Mesothelial cell of epicardium (in vitro differentiated cells): ENCODE measurements around the gene ATXN10. TPM values are rescaled to one million over a fixed set of nuclear protein-coding genes. Genes with fewer than 3 reads are reported as not detected.

Source experiments
- DNase-seq, 2 experiments: peaks; one replicate each; pipeline ENCODE4 v3.0.0; 2021; ENCODE audit warnings: low spot score in 2 of 2; ENCODE audit not compliant: unreplicated experiment in 2 of 2
- H3K27ac Mint-ChIP-seq: 2 replicates; pipeline ENCODE4 v1.8.0; 2021; ENCODE audit warnings: mixed read lengths
- H3K27me3 Mint-ChIP-seq: 2 replicates; pipeline ENCODE4 v1.8.0; 2021; ENCODE audit warnings: low read depth, mixed read lengths
- H3K36me3 Mint-ChIP-seq: 2 replicates; pipeline ENCODE4 v1.8.0; 2021; ENCODE audit warnings: mixed read lengths
- H3K4me1 Mint-ChIP-seq: 2 replicates; pipeline ENCODE4 v1.8.0; 2021; ENCODE audit warnings: mixed read lengths
- H3K4me3 Mint-ChIP-seq: 2 replicates; pipeline ENCODE4 v1.8.0; 2021; ENCODE audit warnings: mild to moderate bottlenecking, moderate library complexity, mixed read lengths
- H3K9me3 Mint-ChIP-seq: 2 replicates; pipeline ENCODE4 v1.8.0; 2021; ENCODE audit warnings: mixed read lengths
- CTCF ChIP-seq: fragments of 200-600 bp; sonication (generic); IDR thresholded peaks from one replicate; pipeline ENCODE4 v1.5.0; 2021; ENCODE audit warnings: antibody characterized with exemption; ENCODE audit not compliant: unreplicated experiment
- total RNA-seq: library from RNA; stranded (reverse); gene quantifications from 3 replicates; pipeline ENCODE4 v1.2.1, GENCODE V29; 2021

ATXN10 gene
- total RNA-seq, 1 donor from 2014 or later, result 237 TPM

GRCh38 chr22:45720839-45721378, 49.3 kb downstream of the ATXN10 start:
- no peaks in the 10 kb centered on the region for H3K27me3 Mint-ChIP-seq
- no peak overlapping the region for H3K27ac Mint-ChIP-seq
- TF ChIP-seq CTCF, result no peak
- peaks cover 6% of the 10 kb centered on the region for H3K4me1 Mint-ChIP-seq
- peaks cover 32% of the 10 kb centered on the region for H3K36me3 Mint-ChIP-seq
- no peak overlapping the region for H3K4me3 Mint-ChIP-seq
- H3K9me3 Mint-ChIP-seq, result no peaks in the 10 kb centered on the region
- no peak for DNase-seq

- no peaks in the 10 kb centered on the region for H3K27me3 Mint-ChIP-seq
- H3K36me3 Mint-ChIP-seq, result peaks cover 41% of the 10 kb centered on the region
- DNase-seq, result no peak
- no peak overlapping the region for H3K27ac Mint-ChIP-seq
- no peaks in the 10 kb centered on the region for H3K9me3 Mint-ChIP-seq
- H3K4me3 Mint-ChIP-seq, result no peak overlapping the region
- H3K4me1 Mint-ChIP-seq, result peaks cover 6% of the 10 kb centered on the region
- no peak for TF ChIP-seq CTCF
These were observed 50.4 kb downstream of the ATXN10 start for GRCh38 chr22:45722006-45722405.

- Mint-ChIP-seq H3K4me1 (no peaks in the 10 kb centered on the region), H3K27me3 (no peaks in the 10 kb centered on the region), H3K4me3 (no peak overlapping the region), H3K9me3 (no peaks in the 10 kb centered on the region), H3K36me3 (peaks cover 35% of the 10 kb centered on the region), H3K27ac (no peak overlapping the region)
- no peak for TF ChIP-seq CTCF
- no peak for DNase-seq
These were observed 54.4 kb downstream of the ATXN10 start for GRCh38 chr22:45726081-45726480.

GRCh38 chr22:45731041-45731797, 59.6 kb downstream of the ATXN10 start:
- Mint-ChIP-seq H3K4me1 (peaks cover 7% of the 10 kb centered on the region), H3K4me3 (no peak overlapping the region), H3K9me3 (no peaks in the 10 kb centered on the region), H3K27me3 (no peaks in the 10 kb centered on the region), H3K36me3 (peaks cover 17% of the 10 kb centered on the region), H3K27ac (peak overlapping the region; percentile 89)
- DNase-seq, result no peak
- no peak for TF ChIP-seq CTCF

GRCh38 chr22:45731798-45732495, 60.3 kb downstream of the ATXN10 start:
- H3K27me3 Mint-ChIP-seq, result no peaks in the 10 kb centered on the region
- H3K4me1 Mint-ChIP-seq, result peaks cover 7% of the 10 kb centered on the region
- no peak for TF ChIP-seq CTCF
- no peaks in the 10 kb centered on the region for H3K9me3 Mint-ChIP-seq
- peak overlapping the region; percentile 89 for H3K27ac Mint-ChIP-seq
- H3K36me3 Mint-ChIP-seq, result peaks cover 16% of the 10 kb centered on the region
- no peak for DNase-seq
- no peak overlapping the region for H3K4me3 Mint-ChIP-seq
